Measurements from ENCODE around the gene SSC5D. TPM values are rescaled to one million over a fixed set of nuclear protein-coding genes. Genes with fewer than 3 reads are reported as not detected.

Gene SSC5D
- total RNA-seq, 1 donor, result 0.27 TPM

DNA sequence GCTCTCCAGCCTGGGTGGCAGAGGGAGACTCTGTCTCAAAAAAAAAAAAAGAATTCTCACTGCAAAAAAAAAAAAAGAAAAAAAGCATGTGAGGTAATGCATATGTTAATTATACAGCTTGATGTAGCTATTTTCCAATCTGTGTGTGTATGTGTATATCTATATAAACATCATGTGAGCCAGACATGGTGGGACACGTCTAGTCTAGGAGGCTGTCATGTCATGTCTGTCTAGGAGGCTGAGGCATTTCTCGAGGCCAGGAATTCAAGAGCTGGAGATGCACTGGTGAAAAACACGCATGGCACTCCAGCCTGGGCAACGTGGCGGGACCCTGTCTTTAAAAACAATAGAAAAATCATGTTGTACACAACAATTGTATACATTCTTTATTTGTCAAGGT lies 64.0 kb downstream of the SSC5D start:
- no peak for DNase-seq (ENCODE audit: low read depth in 2 of 3, low spot score in 2 of 3)

- DNase-seq (ENCODE audit: low read depth in 2 of 3, low spot score in 2 of 3), result no peak
Measured at GRCh38 chr19:55552620-55553019, 64.4 kb downstream of the SSC5D start.

DNA sequence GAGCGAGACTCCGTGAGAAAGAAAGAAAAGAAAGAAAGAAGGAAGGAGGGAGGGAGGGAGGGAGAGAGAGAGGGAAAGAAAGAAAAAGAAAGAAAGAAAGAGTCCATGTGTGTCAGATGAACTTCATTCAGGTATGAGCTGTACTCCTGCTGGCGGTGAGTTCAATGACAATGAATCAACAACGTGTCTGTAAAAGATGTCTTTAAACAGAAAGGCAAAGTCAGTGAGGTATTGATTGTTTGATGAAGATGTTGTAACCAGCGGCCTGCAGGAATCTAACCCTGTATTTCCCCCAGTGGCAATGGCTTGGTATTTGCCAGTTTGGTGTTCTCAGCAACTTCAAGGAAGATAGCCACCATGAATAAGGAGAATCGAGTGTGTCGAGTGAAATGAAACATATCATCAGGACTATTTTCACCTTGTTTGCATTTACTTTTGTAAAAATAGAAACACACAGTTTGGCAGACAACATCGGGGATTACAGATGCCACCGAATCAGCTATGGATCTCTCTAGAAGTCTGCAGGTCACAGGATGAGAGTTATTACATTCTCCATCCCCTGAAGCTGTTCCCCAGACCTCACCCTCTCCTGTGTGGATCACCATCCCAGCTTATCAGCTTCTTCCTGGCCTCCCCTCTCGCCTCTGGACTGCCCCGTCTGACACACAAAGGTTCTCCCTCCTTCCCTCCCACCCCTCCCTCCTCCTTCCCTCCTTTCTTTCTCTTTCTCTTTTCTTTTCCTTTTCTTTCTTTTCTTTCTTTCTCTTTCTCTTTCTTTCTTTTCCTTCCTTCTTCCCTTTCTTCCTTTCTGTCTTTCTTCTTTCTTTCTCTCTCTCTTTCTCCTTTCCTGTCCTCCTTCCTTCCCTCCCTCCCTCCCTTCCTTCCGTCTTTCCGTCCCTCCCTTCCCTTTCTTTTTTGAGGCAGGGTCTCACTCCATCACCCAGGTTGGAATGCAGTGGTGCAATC lies 65.3 kb downstream of the SSC5D start:
- DNase-seq (ENCODE audit: low read depth in 2 of 3, low spot score in 2 of 3), result no peak

DNA sequence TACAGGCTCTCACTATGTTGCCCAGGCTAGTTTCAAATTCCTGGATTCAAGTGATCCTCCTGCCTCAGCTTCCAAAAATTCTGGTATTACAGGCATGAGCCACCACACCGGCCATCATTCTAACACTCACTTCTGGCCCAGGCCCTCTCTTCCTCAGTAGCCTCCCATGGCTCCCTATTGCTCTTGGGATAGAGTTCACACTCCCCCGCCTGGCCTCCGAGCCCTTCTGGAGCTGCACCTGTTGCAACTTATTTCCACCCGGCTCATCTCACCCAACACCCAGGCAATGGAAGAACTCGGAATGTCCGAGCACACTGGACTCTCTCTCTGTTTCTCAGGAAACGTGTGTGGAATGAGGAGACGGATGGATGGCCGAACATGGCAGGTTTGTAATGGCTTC lies 66.1 kb downstream of the SSC5D start:
- no peak for DNase-seq (ENCODE audit: low read depth in 2 of 3, low spot score in 2 of 3)

- DNase-seq (ENCODE audit: low read depth in 2 of 3, low spot score in 2 of 3), result no peak
Measured at GRCh38 chr19:55554741-55555152, 66.5 kb downstream of the SSC5D start.

GRCh38 chr19:55559684-55560083 lies 71.4 kb downstream of the SSC5D start:
- no peak for DNase-seq (ENCODE audit: low read depth in 2 of 3, low spot score in 2 of 3)

DNA sequence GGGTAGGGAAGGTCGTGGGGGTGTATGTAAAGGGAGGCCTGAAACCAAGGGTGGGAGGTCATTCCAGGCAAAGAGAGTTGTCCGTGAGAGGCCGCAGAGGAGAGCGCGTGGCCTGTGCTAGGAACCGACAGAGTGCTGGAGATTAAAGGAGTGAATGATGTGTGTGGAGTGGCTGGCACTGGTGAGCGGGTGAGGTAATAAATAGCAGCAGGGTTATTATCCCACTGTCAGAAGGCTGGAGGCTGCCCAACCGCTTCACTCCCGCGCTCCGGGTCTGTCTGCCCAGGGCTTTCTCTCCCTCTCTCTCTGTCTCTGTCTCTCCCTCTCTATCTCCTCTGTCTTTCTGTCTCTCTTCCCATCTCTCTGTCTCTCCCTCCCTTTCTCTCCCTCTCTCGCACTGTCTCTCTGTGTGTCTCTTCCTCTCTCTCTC lies 75.0 kb downstream of the SSC5D start:
- no peak for DNase-seq (ENCODE audit: low read depth in 2 of 3, low spot score in 2 of 3)

GRCh38 chr19:55566823-55567222 lies 78.6 kb downstream of the SSC5D start:
- no peak for DNase-seq (ENCODE audit: low read depth in 2 of 3, low spot score in 2 of 3)

DNA sequence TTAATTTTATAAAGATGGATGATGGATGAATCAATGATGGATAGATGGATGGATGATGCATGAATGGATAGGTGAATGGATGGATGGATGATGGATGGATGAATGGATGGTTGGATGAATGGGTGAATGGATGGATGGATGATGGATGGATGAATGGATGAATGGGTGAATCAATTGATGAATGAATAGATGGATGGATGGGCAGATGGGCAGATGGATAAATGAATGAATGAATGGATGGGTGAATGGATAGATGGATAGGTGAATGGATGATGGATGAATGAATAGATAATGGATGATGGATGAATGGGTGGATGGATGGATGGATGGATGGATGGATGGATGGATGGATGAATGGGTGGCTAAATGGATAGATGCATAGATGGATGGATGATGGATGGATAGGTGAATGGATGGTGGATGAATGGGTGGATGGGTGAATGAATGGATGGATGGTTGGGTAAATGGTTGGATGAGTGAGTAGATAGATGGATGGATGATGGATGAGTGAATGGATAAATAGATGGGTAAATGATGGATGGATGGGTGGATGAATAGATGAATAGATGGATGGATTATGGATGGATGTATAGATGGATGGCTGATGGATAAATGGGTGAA lies 79.6 kb downstream of the SSC5D start:
- no peak for DNase-seq (ENCODE audit: low read depth in 2 of 3, low spot score in 2 of 3)

Other genes with a start within 250 kb of the SSC5D start
- gene PPP6R1, start 229.4 kb upstream of the SSC5D start, total RNA-seq, result 307 TPM
- gene HSPBP1, start 208.3 kb upstream of the SSC5D start, total RNA-seq, result 50.4 TPM
- gene BRSK1, start 204.4 kb upstream of the SSC5D start, total RNA-seq, result 3.5 TPM
- 5.4 TPM for gene TMEM150B, start 163.1 kb upstream of the SSC5D start, total RNA-seq
- 22.4 TPM for gene KMT5C, start 148.6 kb upstream of the SSC5D start, total RNA-seq
- gene COX6B2, start 133.7 kb upstream of the SSC5D start, total RNA-seq, result 0.27 TPM
- gene GARIN5B, start 125.2 kb upstream of the SSC5D start, total RNA-seq, result not detected
- 0.27 TPM for gene IL11, start 118.0 kb upstream of the SSC5D start, total RNA-seq
- not detected for gene TMEM190, start 111.6 kb upstream of the SSC5D start, total RNA-seq
- 2.7 TPM for gene TMEM238, start 104.1 kb upstream of the SSC5D start, total RNA-seq
- 2,604 TPM for gene RPL28, start 102.5 kb upstream of the SSC5D start, total RNA-seq
- gene UBE2S, start 80.6 kb upstream of the SSC5D start, total RNA-seq, result 26.7 TPM
- under 0.01 TPM for gene SHISA7, start 45.1 kb upstream of the SSC5D start, total RNA-seq
- gene ISOC2, start 26.8 kb upstream of the SSC5D start, total RNA-seq, result 63.3 TPM
- not detected for gene C19orf85, start 23.7 kb upstream of the SSC5D start, total RNA-seq
- 8.3 TPM for gene ZNF628, start 11.8 kb upstream of the SSC5D start, total RNA-seq
- 12.7 TPM for gene NAT14, start 3.2 kb upstream of the SSC5D start, total RNA-seq
- under 0.01 TPM for gene SBK2, start 48.7 kb downstream of the SSC5D start, total RNA-seq
- gene SBK3, start 57.1 kb downstream of the SSC5D start, total RNA-seq, result 0.54 TPM
- 7.0 TPM for gene ZNF579, start 92.4 kb downstream of the SSC5D start, total RNA-seq
- 8.6 TPM for gene FIZ1, start 111.1 kb downstream of the SSC5D start, total RNA-seq
- gene ZNF524, start 111.9 kb downstream of the SSC5D start, total RNA-seq, result 21.3 TPM
- 4.0 TPM for gene ZNF865, start 117.2 kb downstream of the SSC5D start, total RNA-seq
- 15.1 TPM for gene ZNF784, start 136.1 kb downstream of the SSC5D start, total RNA-seq
- 13.7 TPM for gene ZNF580, start 152.6 kb downstream of the SSC5D start, total RNA-seq
- gene ZNF581, start 155.2 kb downstream of the SSC5D start, total RNA-seq, result 48.5 TPM
- 8.3 TPM for gene CCDC106, start 159.8 kb downstream of the SSC5D start, total RNA-seq
- gene U2AF2, start 166.6 kb downstream of the SSC5D start, total RNA-seq, result 158 TPM
- 18.0 TPM for gene EPN1, start 186.8 kb downstream of the SSC5D start, total RNA-seq
- gene NLRP9, start 250.0 kb downstream of the SSC5D start, total RNA-seq, result not detected

Measured in hematopoietic multipotent progenitor cell (in vitro differentiated cells).